Glutamatergic neuron (in vitro differentiated cells): ENCODE data around the gene TTC39A. TPM values are rescaled to one million over a fixed set of nuclear protein-coding genes. Genes with fewer than 3 reads are reported as not detected.

Source experiments
- DNase-seq: peaks from one replicate; pipeline ENCODE4 v3.0.0; 2022
- H3K27ac Mint-ChIP-seq: one replicate; pipeline ENCODE4 v1.8.0; 2020; ENCODE audit warnings: mild to moderate bottlenecking, mixed read lengths, inconsistent platforms; ENCODE audit not compliant: unreplicated experiment
- H3K27me3 Mint-ChIP-seq: one replicate; pipeline ENCODE4 v1.8.0; 2020; ENCODE audit warnings: mild to moderate bottlenecking, moderate library complexity, mixed read lengths, inconsistent platforms; ENCODE audit not compliant: unreplicated experiment
- H3K36me3 Mint-ChIP-seq: one replicate; pipeline ENCODE4 v1.8.0; 2020; ENCODE audit warnings: mild to moderate bottlenecking, mixed read lengths, inconsistent platforms; ENCODE audit not compliant: unreplicated experiment
- H3K4me1 Mint-ChIP-seq: one replicate; pipeline ENCODE4 v1.8.0; 2020; ENCODE audit warnings: mild to moderate bottlenecking, low read depth, mixed read lengths, inconsistent platforms; ENCODE audit not compliant: unreplicated experiment
- H3K4me3 Mint-ChIP-seq: one replicate; pipeline ENCODE4 v1.8.0; 2020; ENCODE audit warnings: mild to moderate bottlenecking, mixed read lengths, inconsistent platforms; ENCODE audit not compliant: unreplicated experiment
- H3K9me3 Mint-ChIP-seq: one replicate; pipeline ENCODE4 v1.8.0; 2020; ENCODE audit warnings: mild to moderate bottlenecking, moderate library complexity, mixed read lengths, inconsistent platforms; ENCODE audit not compliant: unreplicated experiment
- total RNA-seq: library from RNA; stranded (reverse); fragmentation: NEBNext Ultra II Directional; extraction: Animal tissue kit (Norgen Biotek cat#: 25700); gene quantifications from one replicate; pipeline ENCODE4 v1.2.1, GENCODE V29; 2021; ENCODE audit not compliant: unreplicated experiment
- TF ChIP-seq, protein P1 (sequence below): fragments of 200-600 bp; sonication (generic); IDR thresholded peaks from one replicate; pipeline ENCODE4 v1.5.0; 2021; ENCODE audit not compliant: partially characterized antibody, unreplicated experiment

Gene TTC39A
- total RNA-seq, 1 donor from 2014 or later, result 28.0 TPM

DNA sequence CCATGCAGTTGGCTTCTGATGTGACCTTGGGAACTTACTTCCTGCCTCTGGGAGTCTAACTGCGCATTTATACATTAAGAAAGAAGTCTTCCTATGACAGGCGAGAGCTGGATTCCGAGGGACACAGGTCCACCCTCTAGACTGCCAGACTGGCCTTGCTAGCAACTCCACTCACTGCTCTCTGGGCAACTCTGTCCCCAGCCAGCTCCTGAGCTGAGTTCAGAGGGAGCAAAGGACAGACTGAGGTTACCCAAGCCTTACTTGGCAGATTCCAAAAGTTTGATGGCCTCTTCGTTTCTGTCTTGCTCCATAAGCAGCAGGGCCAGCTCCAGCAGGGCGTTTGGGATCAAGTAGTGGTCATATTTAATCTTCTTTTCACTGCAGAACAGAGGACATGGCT, 41.8 kb downstream of the TTC39A start:
- TF ChIP-seq, protein P1, sequence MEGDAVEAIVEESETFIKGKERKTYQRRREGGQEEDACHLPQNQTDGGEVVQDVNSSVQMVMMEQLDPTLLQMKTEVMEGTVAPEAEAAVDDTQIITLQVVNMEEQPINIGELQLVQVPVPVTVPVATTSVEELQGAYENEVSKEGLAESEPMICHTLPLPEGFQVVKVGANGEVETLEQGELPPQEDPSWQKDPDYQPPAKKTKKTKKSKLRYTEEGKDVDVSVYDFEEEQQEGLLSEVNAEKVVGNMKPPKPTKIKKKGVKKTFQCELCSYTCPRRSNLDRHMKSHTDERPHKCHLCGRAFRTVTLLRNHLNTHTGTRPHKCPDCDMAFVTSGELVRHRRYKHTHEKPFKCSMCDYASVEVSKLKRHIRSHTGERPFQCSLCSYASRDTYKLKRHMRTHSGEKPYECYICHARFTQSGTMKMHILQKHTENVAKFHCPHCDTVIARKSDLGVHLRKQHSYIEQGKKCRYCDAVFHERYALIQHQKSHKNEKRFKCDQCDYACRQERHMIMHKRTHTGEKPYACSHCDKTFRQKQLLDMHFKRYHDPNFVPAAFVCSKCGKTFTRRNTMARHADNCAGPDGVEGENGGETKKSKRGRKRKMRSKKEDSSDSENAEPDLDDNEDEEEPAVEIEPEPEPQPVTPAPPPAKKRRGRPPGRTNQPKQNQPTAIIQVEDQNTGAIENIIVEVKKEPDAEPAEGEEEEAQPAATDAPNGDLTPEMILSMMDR, result no peak
- Mint-ChIP-seq H3K27me3 (no peaks in the 10 kb centered on the region), H3K4me1 (no peaks in the 10 kb centered on the region), H3K36me3 (peaks cover 4% of the 10 kb centered on the region), H3K4me3 (no peak overlapping the region), H3K27ac (no peak overlapping the region), H3K9me3 (no peaks in the 10 kb centered on the region)
- DNase-seq, result no peak

DNA sequence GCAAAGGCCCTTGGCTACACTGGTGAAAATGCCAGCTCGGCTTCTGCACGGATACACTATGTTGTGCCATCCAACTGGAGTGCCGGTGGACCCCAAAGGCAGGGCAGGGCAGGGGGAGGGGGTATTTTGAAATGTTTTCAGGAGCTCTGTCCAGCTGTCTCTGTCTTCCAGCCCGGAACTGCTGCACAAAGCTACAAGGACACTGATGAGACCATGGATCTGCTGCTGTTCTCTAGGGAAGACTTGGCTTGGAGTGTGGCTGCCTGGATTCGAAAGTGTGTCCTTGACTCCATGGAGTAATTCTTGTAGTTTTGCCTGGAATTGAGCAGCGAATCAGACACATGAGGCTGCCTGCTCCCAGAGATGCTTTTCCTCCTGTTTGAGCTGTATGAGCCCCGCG, 42.4 kb downstream of the TTC39A start:
- H3K27ac Mint-ChIP-seq, result no peak overlapping the region
- no peaks in the 10 kb centered on the region for H3K4me1 Mint-ChIP-seq
- H3K27me3 Mint-ChIP-seq, result no peaks in the 10 kb centered on the region
- no peaks in the 10 kb centered on the region for H3K9me3 Mint-ChIP-seq
- peaks cover 4% of the 10 kb centered on the region for H3K36me3 Mint-ChIP-seq
- H3K4me3 Mint-ChIP-seq, result no peak overlapping the region
- TF ChIP-seq, protein P1, result no peak
- no peak for DNase-seq

DNA sequence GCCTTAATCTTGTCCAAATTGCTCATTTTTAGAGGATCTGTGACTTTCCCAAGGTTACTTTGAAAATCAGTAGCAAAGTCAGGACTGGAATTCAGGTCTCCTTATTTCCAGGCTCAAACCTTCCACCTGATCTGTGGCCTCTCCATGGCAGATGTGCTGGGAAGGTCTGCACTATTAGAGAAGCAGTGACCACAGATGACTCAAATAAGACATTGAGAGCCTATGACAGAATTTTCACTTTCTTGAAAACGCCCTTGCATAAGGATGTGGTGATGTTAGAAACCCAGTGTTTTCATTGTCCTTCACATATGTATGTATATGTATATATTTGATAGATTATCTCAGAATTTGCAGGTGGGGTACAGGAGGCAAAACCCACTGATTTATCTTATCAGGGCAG, 45.3 kb downstream of the TTC39A start:
- TF ChIP-seq, protein P1, result no peak
- no peaks in the 10 kb centered on the region for H3K27me3 Mint-ChIP-seq
- peaks cover 2% of the 10 kb centered on the region for H3K9me3 Mint-ChIP-seq
- no peak overlapping the region for H3K4me3 Mint-ChIP-seq
- peaks cover 4% of the 10 kb centered on the region for H3K36me3 Mint-ChIP-seq
- DNase-seq, result no peak
- no peak overlapping the region for H3K27ac Mint-ChIP-seq
- no peaks in the 10 kb centered on the region for H3K4me1 Mint-ChIP-seq

DNA sequence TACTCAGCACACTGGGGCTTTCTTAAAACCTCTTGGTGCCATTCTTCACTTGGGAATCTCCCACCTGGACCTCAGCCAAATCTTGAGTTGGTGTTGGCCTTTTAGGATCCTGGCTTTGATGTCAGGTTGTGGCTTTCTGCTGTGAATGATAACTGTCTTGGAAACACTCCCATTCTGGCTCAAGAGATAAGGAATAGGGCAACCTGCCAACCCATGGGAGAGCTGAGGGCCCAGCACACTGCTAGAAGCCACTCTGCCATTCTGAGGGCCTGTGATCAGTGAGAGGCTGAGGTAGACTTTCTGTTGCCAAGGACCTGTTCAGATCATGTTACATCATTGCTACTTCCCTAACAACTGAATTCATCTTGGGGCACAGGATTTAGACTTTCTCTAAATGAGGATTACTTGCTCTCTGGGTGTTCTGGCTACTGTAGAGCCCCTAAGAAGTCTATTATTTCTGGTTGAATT, 45.8 kb downstream of the TTC39A start:
- TF ChIP-seq, protein P1, result no peak
- no peaks in the 10 kb centered on the region for H3K4me1 Mint-ChIP-seq
- peaks cover 2% of the 10 kb centered on the region for H3K9me3 Mint-ChIP-seq
- H3K4me3 Mint-ChIP-seq, result no peak overlapping the region
- H3K27ac Mint-ChIP-seq, result no peak overlapping the region
- no peaks in the 10 kb centered on the region for H3K27me3 Mint-ChIP-seq
- H3K36me3 Mint-ChIP-seq, result peaks cover 4% of the 10 kb centered on the region
- no peak for DNase-seq

DNA sequence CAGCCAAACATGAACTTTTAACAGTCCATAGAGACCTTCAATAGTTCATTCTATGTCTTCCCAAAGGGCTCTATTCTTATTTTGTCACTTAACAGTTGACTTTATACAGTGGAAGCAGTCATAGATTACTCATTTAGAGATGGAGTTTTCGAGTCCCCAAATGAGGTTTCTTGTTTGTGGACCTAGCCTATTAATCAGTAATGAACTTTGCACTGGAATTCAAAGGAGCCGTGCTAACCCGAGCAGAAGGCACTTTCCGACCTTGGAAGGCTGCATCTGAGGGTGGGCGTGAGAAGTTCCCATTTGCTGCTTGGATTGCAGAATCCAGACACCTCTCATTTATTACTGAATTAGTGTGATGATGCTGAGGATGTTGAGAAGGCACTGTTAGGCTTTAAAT, 46.4 kb downstream of the TTC39A start:
- TF ChIP-seq, protein P1, result no peak
- peaks cover 2% of the 10 kb centered on the region for H3K9me3 Mint-ChIP-seq

More for the DNA sequence above, 46.4 kb downstream of the TTC39A start:
- Mint-ChIP-seq H3K27ac (no peak overlapping the region), H3K4me1 (no peaks in the 10 kb centered on the region), H3K27me3 (no peaks in the 10 kb centered on the region), H3K36me3 (peaks cover under 1% of the 10 kb centered on the region), H3K4me3 (no peak overlapping the region)
- no peak for DNase-seq
